ENCODE data around the gene CLPSL2. TPM values are rescaled to one million over a fixed set of nuclear protein-coding genes. Genes with fewer than 3 reads are reported as not detected.

The CLPSL2 gene
- total and polyA plus RNA-seq, 10 of the 15 experiments (the other 5 are each of a cell fraction or from before 2014, with no cell fraction given) = 0.32 to 1.3 TPM; not detected in 8

DNA sequence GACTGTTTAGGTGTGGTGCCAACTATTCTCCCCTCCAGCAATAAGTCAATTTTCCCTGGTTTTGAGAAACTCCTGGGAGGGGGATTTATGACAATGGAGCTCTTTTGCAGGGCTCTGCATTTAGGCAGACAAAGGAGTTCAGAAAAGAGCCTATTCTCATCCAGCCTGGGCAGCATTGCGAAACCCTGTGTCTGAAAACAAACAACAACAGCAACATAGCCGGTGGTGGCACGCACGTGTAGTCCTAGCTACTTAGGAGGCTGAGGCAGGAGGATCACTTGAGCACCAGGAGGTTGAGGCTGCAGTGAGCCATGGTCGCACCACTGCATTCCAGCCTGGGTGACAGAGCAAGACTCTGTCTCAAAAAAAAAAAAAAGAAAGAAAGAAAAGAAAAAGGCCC is 14.3 kb downstream of the CLPSL2 start (continued):
- TF ChIP-seq IRF3 (IDR thresholded peaks at IDR 0.05) (no peak), CBX5 (IDR thresholded peaks at IDR 0.05; ENCODE audit: low read depth) (no peak), SP1 (IDR thresholded peaks at IDR 0.05; ENCODE audit: low read depth, low read length) (no peak), JUND (IDR thresholded peaks at IDR 0.05; ENCODE audit: low read depth, low read length) (no peak), POLR2AphosphoS2 (IDR thresholded peaks at IDR 0.05; ENCODE audit: low read depth, low read length) (no peak), CTCF (IDR thresholded peaks at IDR 0.05 in 2 of 3, conservative IDR thresholded peaks at IDR 0.05 in 1 of 3; ENCODE audit: control insufficient read depth in 2 of 3, extremely low read depth in 1 of 3, insufficient read depth in 1 of 3, low read depth in 3 of 3, low read length in 3 of 3) (no peak), SMAD1 (IDR thresholded peaks at IDR 0.05; ENCODE audit: low read depth, partially characterized antibody) (no peak)
- TF ChIP-seq, protein P1, sequence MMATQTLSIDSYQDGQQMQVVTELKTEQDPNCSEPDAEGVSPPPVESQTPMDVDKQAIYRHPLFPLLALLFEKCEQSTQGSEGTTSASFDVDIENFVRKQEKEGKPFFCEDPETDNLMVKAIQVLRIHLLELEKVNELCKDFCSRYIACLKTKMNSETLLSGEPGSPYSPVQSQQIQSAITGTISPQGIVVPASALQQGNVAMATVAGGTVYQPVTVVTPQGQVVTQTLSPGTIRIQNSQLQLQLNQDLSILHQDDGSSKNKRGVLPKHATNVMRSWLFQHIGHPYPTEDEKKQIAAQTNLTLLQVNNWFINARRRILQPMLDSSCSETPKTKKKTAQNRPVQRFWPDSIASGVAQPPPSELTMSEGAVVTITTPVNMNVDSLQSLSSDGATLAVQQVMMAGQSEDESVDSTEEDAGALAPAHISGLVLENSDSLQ (IDR thresholded peaks at IDR 0.05) = no peak
